ENCODE data around the gene SPSB3. TPM values are rescaled to one million over a fixed set of nuclear protein-coding genes. Genes with fewer than 3 reads are reported as not detected.

Gene SPSB3
- total RNA-seq, 1 donor from 2014 or later = 52.9 TPM

GRCh38 chr16:1820096-1820945 is 38.0 kb upstream of the SPSB3 start:
- Mint-ChIP-seq H3K4me1 (ENCODE audit: unreplicated experiment) (no peaks in the 10 kb centered on the region), H3K4me3 (ENCODE audit: unreplicated experiment) (no peak overlapping the region), H3K27me3 (ENCODE audit: unreplicated experiment) (no peaks in the 10 kb centered on the region), H3K27ac (ENCODE audit: unreplicated experiment) (no peak overlapping the region), H3K9me3 (ENCODE audit: unreplicated experiment) (no peaks in the 10 kb centered on the region), H3K36me3 (ENCODE audit: low read depth, unreplicated experiment) (peaks cover 7% of the 10 kb centered on the region)
- DNase-seq (ENCODE audit: low spot score) = no peak
- no peak for TF ChIP-seq CTCF (IDR thresholded peaks at IDR 0.05; ENCODE audit: unreplicated experiment)

DNA sequence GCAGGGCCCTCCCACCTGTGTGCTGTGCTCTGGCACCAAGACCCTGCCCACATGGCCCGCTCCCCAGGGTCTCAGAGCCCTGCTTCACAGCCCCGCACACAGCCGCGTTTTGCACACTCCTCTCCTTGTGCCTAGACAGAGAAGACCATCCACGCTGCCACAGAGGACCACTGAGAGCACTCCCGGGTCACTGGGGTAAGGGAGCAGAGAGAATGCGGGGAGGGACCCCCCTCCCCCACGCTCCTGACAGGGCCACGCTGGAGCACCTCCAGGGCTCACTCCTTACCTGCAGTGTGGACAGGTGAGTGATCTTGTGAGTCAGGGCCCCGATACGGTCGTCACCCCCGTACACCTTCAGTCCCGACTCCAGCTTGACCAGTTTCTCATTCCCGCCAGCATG is 37.2 kb upstream of the SPSB3 start:
- DNase-seq (ENCODE audit: low spot score) = no peak
- H3K27ac Mint-ChIP-seq (ENCODE audit: unreplicated experiment) = no peak overlapping the region
- no peak for TF ChIP-seq CTCF (IDR thresholded peaks at IDR 0.05; ENCODE audit: unreplicated experiment)
- no peaks in the 10 kb centered on the region for H3K27me3 Mint-ChIP-seq (ENCODE audit: unreplicated experiment)
- no peak overlapping the region for H3K4me3 Mint-ChIP-seq (ENCODE audit: unreplicated experiment)
- H3K9me3 Mint-ChIP-seq (ENCODE audit: unreplicated experiment) = no peaks in the 10 kb centered on the region
- no peaks in the 10 kb centered on the region for H3K4me1 Mint-ChIP-seq (ENCODE audit: unreplicated experiment)
- peaks cover 12% of the 10 kb centered on the region for H3K36me3 Mint-ChIP-seq (ENCODE audit: low read depth, unreplicated experiment)

DNA sequence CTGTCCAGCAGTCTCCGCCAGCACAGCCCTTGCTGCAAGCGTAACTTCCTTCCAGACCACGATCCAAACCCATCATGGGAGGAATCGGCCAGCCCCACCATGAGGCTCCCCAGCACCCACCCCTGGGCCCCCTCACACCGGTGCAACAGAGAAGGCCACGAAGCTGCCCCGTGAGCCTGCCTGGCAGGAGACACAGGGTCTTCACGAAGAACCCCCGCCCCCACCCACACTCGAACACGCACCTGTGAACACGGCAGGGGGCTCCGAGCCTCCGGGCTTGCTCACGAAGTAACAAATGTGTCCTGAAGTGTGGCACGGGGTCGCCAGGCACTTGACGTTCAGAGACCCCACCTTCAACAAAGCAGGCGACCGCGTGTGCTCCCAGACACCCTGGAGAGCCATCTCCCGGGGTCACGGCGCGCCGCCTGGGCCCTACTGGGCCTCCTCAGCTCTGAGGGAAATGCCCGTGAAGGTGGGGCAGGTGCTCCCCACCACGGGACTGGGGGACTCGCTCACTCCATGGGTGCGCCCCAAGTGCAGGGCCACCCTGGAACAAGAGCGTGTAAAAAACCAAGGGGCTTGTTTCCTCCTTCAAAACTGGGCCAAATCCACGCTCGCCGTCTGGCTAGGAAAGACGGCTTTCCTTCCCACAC is 36.6 kb upstream of the SPSB3 start:
- no peak for DNase-seq (ENCODE audit: low spot score)
- Mint-ChIP-seq H3K27ac (ENCODE audit: unreplicated experiment) (no peak overlapping the region), H3K4me3 (ENCODE audit: unreplicated experiment) (no peak overlapping the region), H3K4me1 (ENCODE audit: unreplicated experiment) (no peaks in the 10 kb centered on the region), H3K9me3 (ENCODE audit: unreplicated experiment) (no peaks in the 10 kb centered on the region), H3K36me3 (ENCODE audit: low read depth, unreplicated experiment) (peaks cover 12% of the 10 kb centered on the region), H3K27me3 (ENCODE audit: unreplicated experiment) (no peaks in the 10 kb centered on the region)
- no peak for TF ChIP-seq CTCF (IDR thresholded peaks at IDR 0.05; ENCODE audit: unreplicated experiment)

DNA sequence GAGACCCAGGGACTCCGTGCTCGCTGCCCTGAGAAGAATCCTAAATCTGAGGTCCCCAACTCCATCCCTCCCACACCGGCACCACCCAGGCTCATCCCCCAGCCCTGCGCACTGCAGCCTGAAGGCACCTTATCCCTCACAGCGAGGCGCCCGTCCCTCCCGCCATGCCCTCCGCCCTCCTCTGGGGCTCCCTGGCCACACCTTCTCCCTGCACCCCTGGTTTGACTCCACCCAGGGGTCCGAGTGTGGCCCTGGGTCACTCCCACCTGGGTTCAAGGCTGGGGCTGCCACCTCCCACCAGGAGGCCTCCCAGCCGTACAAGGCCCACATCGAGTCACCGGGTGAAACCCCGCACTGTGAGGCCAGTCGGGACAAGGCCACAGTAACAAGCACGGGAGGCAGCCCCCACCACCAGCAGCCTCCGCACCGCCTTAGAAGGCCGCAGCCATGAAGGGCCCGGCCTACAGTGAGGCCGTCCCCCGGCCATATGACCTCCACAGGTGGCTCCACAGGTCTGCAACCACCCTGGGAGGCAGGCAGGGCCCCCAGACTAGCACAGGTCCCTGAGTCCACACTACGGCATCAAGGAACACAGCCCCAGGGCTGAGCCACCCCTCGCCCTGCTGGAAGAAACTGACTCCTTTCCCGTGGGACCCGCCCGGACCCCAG is 36.0 kb upstream of the SPSB3 start:
- DNase-seq (ENCODE audit: low spot score) = no peak
- Mint-ChIP-seq H3K27ac (ENCODE audit: unreplicated experiment) (no peak overlapping the region), H3K4me3 (ENCODE audit: unreplicated experiment) (no peak overlapping the region), H3K27me3 (ENCODE audit: unreplicated experiment) (no peaks in the 10 kb centered on the region), H3K4me1 (ENCODE audit: unreplicated experiment) (no peaks in the 10 kb centered on the region), H3K9me3 (ENCODE audit: unreplicated experiment) (no peaks in the 10 kb centered on the region), H3K36me3 (ENCODE audit: low read depth, unreplicated experiment) (peaks cover 18% of the 10 kb centered on the region)
- no peak for TF ChIP-seq CTCF (IDR thresholded peaks at IDR 0.05; ENCODE audit: unreplicated experiment)

All from endothelial cell (in vitro differentiated cells).